GM21423 (cell line): ENCODE results near the gene SELPLG.
"Not testable (repeated sequence)": the region's sequence is repeated elsewhere in the genome, so short reads cannot be mapped to it uniquely, and the experiment has no call there.

Experiments used
- ATAC-seq: cut with Tn5 transposase; IDR thresholded peaks from one replicate; pipeline ENCODE4 v1.9.1; 2021; ENCODE audit warnings: mild to moderate bottlenecking, moderate library complexity; ENCODE audit not compliant: unreplicated experiment

Gene SELPLG

GRCh38 chr12:108633534-108634248 is at the start of gene SELPLG:
TSS of gene SELPLG (minus strand) at chr12:108633894. CDS start at chr12:108624307, 9,587 bp downstream.
- ATAC-seq: peak; percentile 50

GRCh38 chr12:108681317-108681716 is 47.6 kb upstream of the SELPLG start:
- ATAC-seq: no peak

- no peak for ATAC-seq
These were observed 45.5 kb upstream of the SELPLG start for GRCh38 chr12:108679106-108679681.

- no peak for ATAC-seq
These were observed 44.5 kb upstream of the SELPLG start for GRCh38 chr12:108678104-108678730.

- ATAC-seq: no peak
These were observed 43.7 kb upstream of the SELPLG start for GRCh38 chr12:108677381-108677780.

- ATAC-seq: no peak
These were observed 43.0 kb upstream of the SELPLG start for GRCh38 chr12:108676707-108677106.

GRCh38 chr12:108675792-108676191 is 42.1 kb upstream of the SELPLG start:
- ATAC-seq: no peak

- no peak for ATAC-seq
These were observed 38.4 kb upstream of the SELPLG start for GRCh38 chr12:108672054-108672453.

- no peak for ATAC-seq
These were observed 37.4 kb upstream of the SELPLG start for GRCh38 chr12:108671110-108671509.

GRCh38 chr12:108670066-108670631 is 36.5 kb upstream of the SELPLG start:
- ATAC-seq: no peak

- ATAC-seq: no peak
These were observed 34.8 kb upstream of the SELPLG start for GRCh38 chr12:108668542-108668941.

- ATAC-seq: no peak
These were observed 34.4 kb upstream of the SELPLG start for GRCh38 chr12:108668063-108668462.

- ATAC-seq: no peak
These were observed 33.7 kb upstream of the SELPLG start for GRCh38 chr12:108667349-108667748.

- ATAC-seq: no peak
These were observed 32.7 kb upstream of the SELPLG start for GRCh38 chr12:108666401-108666881.

GRCh38 chr12:108665608-108666202 is 32.0 kb upstream of the SELPLG start:
- no peak for ATAC-seq

GRCh38 chr12:108664338-108665258 is 30.9 kb upstream of the SELPLG start:
- ATAC-seq: peak; percentile 65

- no peak for ATAC-seq
These were observed 29.8 kb upstream of the SELPLG start for GRCh38 chr12:108663324-108664015.

- ATAC-seq: not testable (repeated sequence)
These were observed 24.4 kb upstream of the SELPLG start for GRCh38 chr12:108658115-108658514.

GRCh38 chr12:108657130-108657745 is 23.5 kb upstream of the SELPLG start:
- ATAC-seq: no peak
